Body of pancreas (tissue), 4 donors: ENCODE measurements around the gene PSMC5. TPM values are rescaled to one million over a fixed set of nuclear protein-coding genes. Genes with fewer than 3 reads are reported as not detected.
A peak's percentile ranks its signal among the peaks of the same experiment; 100 is the strongest.

Experiments used
- ATAC-seq: fragments of 150-250 bp; one replicate; pipeline ENCODE4 v1.9.1; 2016
- DNase-seq, 4 donors: peaks; one replicate each; pipeline ENCODE4 v3.0.0-alpha.2; 2019
- H3K27ac ChIP-seq, 4 donors: fragments of 200-600 bp; sonication (generic); 1 replicate in 3 of 4; 2 replicates in 1 of 4; pipeline versions ENCODE4 v1.5.1 to v1.6.1; 2016 to 2019; ENCODE audit warnings: mild to moderate bottlenecking in 1 of 4, mixed read lengths in 1 of 4, moderate library complexity in 1 of 4
- H3K27me3 ChIP-seq, 2 donors: fragments of 200-600 bp; sonication (generic); one replicate each; pipeline ENCODE4 v1.6.0; 2016; ENCODE audit warnings: mild to moderate bottlenecking in 1 of 2
- H3K36me3 ChIP-seq, 2 donors: fragments of 200-600 bp; sonication (generic); replicated peaks in 1 of 2; 2 replicates each; pipeline ENCODE4 v1.5.1; 2016; ENCODE audit warnings: low read depth in 2 of 2; ENCODE audit not compliant: insufficient read depth in 1 of 2
- H3K4me1 ChIP-seq: fragments of 200-600 bp; sonication (generic); one replicate; pipeline ENCODE4 v1.6.0; 2016
- H3K4me3 ChIP-seq, 2 donors: fragments of 200-600 bp; sonication (generic); 1 replicate in 1 of 2; 2 replicates in 1 of 2; pipeline ENCODE4 v1.5.1; 2016 to 2019
- H3K9me3 ChIP-seq, 3 donors: fragments of 200-600 bp; sonication (generic); 1 replicate in 2 of 3; 2 replicates in 1 of 3; pipeline ENCODE4 v1.5.1; 2016
- CTCF ChIP-seq, 7 experiments: fragments of 450-650 bp in 4 of 7; fragments of 200-600 bp in 3 of 7; sonication (generic) in 3 of 7; IDR thresholded peaks; one replicate each; pipeline ENCODE4 v1.5.1; 2016 to 2019; ENCODE audit warnings: antibody characterized with exemption in 7 of 7
- POLR2A ChIP-seq, 3 donors: fragments of 450-650 bp; IDR thresholded peaks; one replicate each; pipeline ENCODE4 v1.6.1; 2016; ENCODE audit warnings: antibody characterized with exemption in 3 of 3, mild to moderate bottlenecking in 2 of 3
- WGBS, 2 donors: methylation state at CpG; one replicate each; pipeline ENCODE4 v1.1.5; 2017; 5-methylcytosine and 5-hydroxymethylcytosine counted together
- intact Hi-C: fragments of 100-400 bp; cut with DNase I; formaldehyde crosslinking; loops from one replicate; pipeline ENCODE4 v1.15.1; 2023
- total RNA-seq, 2 donors: library from RNA; depleted of rRNA; stranded (reverse); fragments of >200 nt; gene quantifications; one replicate each; pipeline ENCODE4 v1.1.0, GENCODE V29; 2016

The PSMC5 gene
- total RNA-seq, 2 donors from 2014 or later, result 55.0 to 59.4 TPM

GRCh38 chr17:63819131-63819530, 8.1 kb upstream of the PSMC5 start:
- Histone ChIP-seq H3K27ac (peak overlapping the region; percentile 28 to 69 (median 50)), H3K4me3 (no peak overlapping the region), H3K4me1 (peaks cover 19% of the 10 kb centered on the region), H3K9me3 (no peaks in the 10 kb centered on the region), H3K36me3 (peaks cover 14 to 56% of the 10 kb centered on the region in 2 donors), H3K27me3 (no peaks in the 10 kb centered on the region)
- DNase-seq (no peak), ATAC-seq (peak; percentile 60)
- WGBS, 2 donors, result 25 to 41% methylated on average over 6 of the region's 6 CpGs
- TF ChIP-seq CTCF (IDR thresholded peaks at IDR 0.05) (no peak), POLR2A (IDR thresholded peaks at IDR 0.05) (no peak)
- intact Hi-C loops, result no loop called here

DNA sequence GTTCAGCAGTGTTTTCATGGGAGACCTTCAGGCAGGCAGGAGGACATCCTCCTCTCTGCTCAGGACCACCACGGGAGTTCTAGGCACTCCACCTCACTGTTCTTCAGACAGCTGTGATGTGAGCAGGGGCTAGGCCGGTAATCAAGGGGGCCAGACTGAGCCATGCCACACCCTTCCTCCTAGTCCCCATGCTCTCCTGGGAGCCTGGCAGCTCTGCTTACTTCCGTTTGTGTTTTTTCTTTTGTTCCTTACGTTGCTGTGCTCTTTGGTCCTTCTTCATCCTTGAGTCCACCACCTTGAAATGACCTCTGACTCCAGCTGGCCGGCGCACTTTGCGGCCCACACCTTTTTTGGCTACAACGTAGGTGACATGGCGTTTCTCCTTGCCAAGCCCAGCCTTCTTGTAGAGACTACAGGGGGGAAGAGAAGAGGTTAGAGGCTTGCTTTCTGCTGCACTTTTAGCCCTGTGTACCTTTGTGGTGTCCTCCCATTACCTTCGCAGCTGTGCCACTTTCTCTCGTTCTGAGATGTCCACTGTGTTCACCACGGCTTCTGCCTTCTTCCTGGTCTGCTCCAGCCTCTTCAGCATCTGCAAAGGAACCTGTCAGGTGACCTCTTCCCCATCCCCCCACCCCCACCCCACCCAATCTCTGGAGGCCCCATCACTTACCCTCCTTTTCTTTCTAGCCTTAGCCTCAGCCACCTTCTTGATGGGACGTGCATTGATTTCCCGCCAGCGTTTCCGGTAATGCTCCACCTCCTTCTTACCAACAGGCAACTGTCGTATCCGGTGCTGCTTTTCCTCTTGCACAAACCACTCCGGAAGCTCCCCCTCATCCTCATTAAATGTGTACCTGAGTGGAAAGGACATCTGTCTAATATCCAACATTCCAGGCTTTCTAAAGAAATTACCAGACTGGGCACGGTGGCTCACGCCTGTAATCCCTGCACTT, 7.4 kb upstream of the PSMC5 start:
- H3K4me3 ChIP-seq, result no peak overlapping the region
- no peak for DNase-seq
- H3K9me3 ChIP-seq, result no peaks in the 10 kb centered on the region
- WGBS, 2 donors, result 54 to 61% methylated on average over 21 of the region's 21 CpGs
- no peak for ATAC-seq
- TF ChIP-seq POLR2A (IDR thresholded peaks at IDR 0.05) (no peak), CTCF (IDR thresholded peaks at IDR 0.05) (no peak)
- H3K4me1 ChIP-seq, result peaks cover 19% of the 10 kb centered on the region
- peaks cover 14 to 61% of the 10 kb centered on the region in 2 donors for H3K36me3 ChIP-seq
- H3K27ac ChIP-seq, result peak overlapping the region; percentile 28 to 69 (median 50)
- H3K27me3 ChIP-seq, result no peaks in the 10 kb centered on the region
- intact Hi-C loops, result no loop called here

DNA sequence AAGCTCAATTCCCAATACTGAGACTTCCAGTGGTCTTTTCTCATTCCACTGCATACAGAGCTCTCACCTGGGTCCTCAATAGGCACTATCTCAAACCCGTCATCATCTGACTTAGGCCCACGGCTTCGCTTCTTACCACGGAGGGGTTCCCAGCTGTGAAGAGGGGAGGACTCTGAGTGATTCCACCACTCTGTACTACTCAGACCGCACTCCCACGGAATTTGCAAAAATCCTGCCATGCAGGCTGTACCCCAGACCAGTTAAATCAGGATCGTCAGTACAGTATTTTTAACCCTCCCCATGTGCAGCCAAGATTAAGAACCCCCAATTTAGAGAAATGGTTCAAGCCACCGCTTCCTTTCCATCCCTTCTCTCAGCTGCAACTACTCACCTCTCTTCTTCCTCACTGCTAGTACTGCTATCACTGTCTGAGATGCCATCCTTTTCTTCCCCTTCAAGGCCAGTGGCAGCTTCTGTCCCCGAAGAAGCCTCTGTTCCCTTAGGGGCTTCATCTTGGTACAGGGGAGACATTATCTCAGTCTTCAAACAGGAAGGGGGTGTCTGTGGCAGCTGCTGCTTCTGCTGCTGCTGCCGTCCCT, 6.2 kb upstream of the PSMC5 start:
- DNase-seq, result no peak
- H3K27ac ChIP-seq, result no peak overlapping the region

DNA sequence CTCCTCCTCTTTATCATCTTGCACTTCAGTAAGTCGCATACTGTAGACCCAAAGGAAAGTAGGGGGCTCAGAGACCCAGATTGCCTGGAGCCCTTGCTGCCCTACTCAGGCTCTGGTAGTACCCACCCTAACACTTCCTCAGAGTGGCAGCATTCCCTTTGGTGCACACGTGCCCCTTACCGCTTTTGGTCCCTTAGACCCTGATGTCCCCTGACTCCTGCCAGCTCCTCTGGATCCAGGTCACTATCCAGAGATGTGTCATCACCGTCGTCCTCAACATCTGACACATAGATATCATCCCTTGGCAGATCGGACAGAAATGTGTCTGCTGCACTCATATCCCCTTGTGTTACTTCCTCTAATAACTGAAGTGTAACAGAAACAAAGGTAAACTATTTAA, 5.4 kb upstream of the PSMC5 start:
- intact Hi-C loops, result no loop called here

More for the DNA sequence above, 6.2 kb upstream of the PSMC5 start:
- 75 to 85% methylated on average over 10 of the region's 10 CpGs for WGBS, 2 donors
- no peak for TF ChIP-seq CTCF (IDR thresholded peaks at IDR 0.05)
- no peak for ATAC-seq
- Histone ChIP-seq H3K27me3 (no peaks in the 10 kb centered on the region), H3K4me1 (peaks cover 26% of the 10 kb centered on the region), H3K4me3 (no peak overlapping the region), H3K36me3 (peaks cover 10 to 53% of the 10 kb centered on the region in 2 donors), H3K9me3 (no peaks in the 10 kb centered on the region)
- intact Hi-C loops, result no loop called here

More for the DNA sequence above, 5.4 kb upstream of the PSMC5 start:
- H3K27ac ChIP-seq, result no peak overlapping the region
- no peak overlapping the region for H3K4me3 ChIP-seq
- no peak for TF ChIP-seq POLR2A (IDR thresholded peaks at IDR 0.05)
- TF ChIP-seq CTCF (IDR thresholded peaks at IDR 0.05), result no peak
- peaks cover 9 to 45% of the 10 kb centered on the region in 2 donors for H3K36me3 ChIP-seq
- no peak for ATAC-seq
- WGBS, 2 donors, result 78 to 82% methylated on average over 6 of the region's 6 CpGs
- H3K27me3 ChIP-seq, result no peaks in the 10 kb centered on the region
- H3K4me1 ChIP-seq, result peaks cover 31% of the 10 kb centered on the region
- no peaks in the 10 kb centered on the region for H3K9me3 ChIP-seq
- no peak for DNase-seq
